ENCODE results near the gene CAPN12. TPM values are rescaled to one million over a fixed set of nuclear protein-coding genes. Genes with fewer than 3 reads are reported as not detected.

CAPN12 gene
- total and polyA plus RNA-seq, 4 donors: 3.8 to 28.7 (median 8.8) TPM

- no peak for DNase-seq (ENCODE audit: low spot score)
- H3K36me3 ChIP-seq (ENCODE audit: control insufficient read depth in 4 of 4, insufficient read depth in 3 of 4, low read depth in 1 of 4, low read length in 3 of 4): peaks cover 13 to 45% (median 26%) of the 10 kb centered on the region in 4 donors
- no peaks in the 10 kb centered on the region for H3K9me3 ChIP-seq (ENCODE audit: control insufficient read depth in 4 of 4, low read length in 3 of 4)
- no peaks in the 10 kb centered on the region for H3K27me3 ChIP-seq (ENCODE audit: control insufficient read depth in 4 of 4, insufficient read depth in 4 of 4, low read length in 3 of 4)
- no peak overlapping the region for H3K4me3 ChIP-seq (ENCODE audit: low read depth in 1 of 3, low read length in 3 of 3)
- TF ChIP-seq ATF3 (IDR thresholded peaks at IDR 0.05) (no peak), YY1 (IDR thresholded peaks at IDR 0.05) (no peak), FOXA2 (IDR thresholded peaks at IDR 0.05) (no peak), MAX (IDR thresholded peaks at IDR 0.05) (no peak), NR2F2 (IDR thresholded peaks at IDR 0.05) (no peak), RXRA (IDR thresholded peaks at IDR 0.05) (no peak), JUND (IDR thresholded peaks at IDR 0.05) (no peak), FOXA1 (IDR thresholded peaks at IDR 0.05) (no peak), ZBTB33 (IDR thresholded peaks at IDR 0.05) (no peak), HNF4G (IDR thresholded peaks at IDR 0.05) (no peak), SP1 (IDR thresholded peaks at IDR 0.05) (no peak), EGR1 (IDR thresholded peaks at IDR 0.05; ENCODE audit: low read depth in 2 of 2) (no peak)
- peaks cover 21 to 71% (median 60%) of the 10 kb centered on the region in 4 donors for H3K4me1 ChIP-seq (ENCODE audit: control insufficient read depth in 4 of 4, insufficient read depth in 4 of 4, low read length in 3 of 4)
- 84% methylated on average over 15 of the region's 15 CpGs for WGBS
- peak overlapping the region; percentile 80 to 83 for H3K27ac ChIP-seq (ENCODE audit: low read depth in 1 of 2, low read length in 2 of 2)
- no peak overlapping the region for H3K9ac ChIP-seq (ENCODE audit: low read depth in 1 of 2, low read length in 2 of 2)
These were observed 32.0 kb downstream of the CAPN12 start for GRCh38 chr19:38712161-38712748.

- TF ChIP-seq RXRA (IDR thresholded peaks at IDR 0.05): peak in 1 of 2 donors; percentile 10
- no peak for TF ChIP-seq EGR1 (IDR thresholded peaks at IDR 0.05; ENCODE audit: low read depth in 2 of 2)
- no peak for TF ChIP-seq TAF1 (conservative IDR thresholded peaks at IDR 0.05)
- TF ChIP-seq YY1 (IDR thresholded peaks at IDR 0.05): no peak
- no peak for TF ChIP-seq CTCF (IDR thresholded peaks at IDR 0.05; ENCODE audit: low read depth, low read length, missing input control)
- no peak for TF ChIP-seq JUND (IDR thresholded peaks at IDR 0.05)
- TF ChIP-seq ZBTB33 (IDR thresholded peaks at IDR 0.05): no peak
- TF ChIP-seq RAD21 (IDR thresholded peaks at IDR 0.05): no peak
- TF ChIP-seq NR2F2 (IDR thresholded peaks at IDR 0.05): no peak
- Histone ChIP-seq H3K9me3 (ENCODE audit: control insufficient read depth in 4 of 4, low read length in 3 of 4) (no peaks in the 10 kb centered on the region), H3K36me3 (ENCODE audit: control insufficient read depth in 4 of 4, insufficient read depth in 3 of 4, low read depth in 1 of 4, low read length in 3 of 4) (peaks cover 13 to 40% (median 25%) of the 10 kb centered on the region in 4 donors), H3K27me3 (ENCODE audit: control insufficient read depth in 4 of 4, insufficient read depth in 4 of 4, low read length in 3 of 4) (no peaks in the 10 kb centered on the region), H3K27ac (ENCODE audit: low read depth in 1 of 2, low read length in 2 of 2) (peak overlapping the region; percentile 80 to 83), H3K4me3 (ENCODE audit: low read depth in 1 of 3, low read length in 3 of 3) (no peak overlapping the region), H3K4me1 (ENCODE audit: control insufficient read depth in 4 of 4, insufficient read depth in 4 of 4, low read length in 3 of 4) (peaks cover 24 to 76% (median 65%) of the 10 kb centered on the region in 4 donors), H3K9ac (ENCODE audit: low read depth in 1 of 2, low read length in 2 of 2) (no peak overlapping the region)
- 31% methylated on average over 12 of the region's 12 CpGs for WGBS
- DNase-seq (ENCODE audit: low spot score): no peak
These were observed 32.5 kb downstream of the CAPN12 start for GRCh38 chr19:38711726-38712153.
